ENCODE measurements around the gene GAR1.

- no peak for TF ChIP-seq CTCF (IDR thresholded peaks at IDR 0.05 in 8 of 11, conservative IDR thresholded peaks at IDR 0.05 in 3 of 11)
- TF ChIP-seq POLR2A (IDR thresholded peaks at IDR 0.05), result no peak
These were observed 20.5 kb upstream of the GAR1 start for GRCh38 chr4:109795059-109795458.

All from spleen (tissue), 7 donors.